ENCODE data around the gene FRS2.

FRS2 gene

GRCh38 chr12:69545081-69545480, 74.9 kb downstream of the FRS2 start:
- DNase-seq (ENCODE audit: insufficient read length, low spot score) (no peak), FAIRE-seq (no peak)
- TF ChIP-seq CTCF (IDR thresholded peaks at IDR 0.05; ENCODE audit: insufficient read depth, missing control alignments), result no peak

GRCh38 chr12:69546693-69547438, 76.7 kb downstream of the FRS2 start:
- FAIRE-seq (no peak), DNase-seq (ENCODE audit: insufficient read length, low spot score) (no peak)
- TF ChIP-seq CTCF (IDR thresholded peaks at IDR 0.05; ENCODE audit: insufficient read depth, missing control alignments), result no peak

- no peak for TF ChIP-seq CTCF (IDR thresholded peaks at IDR 0.05; ENCODE audit: insufficient read depth, missing control alignments)
- DNase-seq (ENCODE audit: insufficient read length, low spot score), result no peak
- no peak for FAIRE-seq
Measured at GRCh38 chr12:69548687-69549086, 78.5 kb downstream of the FRS2 start.

- no peak for FAIRE-seq
- TF ChIP-seq CTCF (IDR thresholded peaks at IDR 0.05; ENCODE audit: insufficient read depth, missing control alignments), result no peak
- no peak for DNase-seq (ENCODE audit: insufficient read length, low spot score)
Measured at GRCh38 chr12:69550569-69551350, 80.6 kb downstream of the FRS2 start.

GRCh38 chr12:69553628-69554248, 83.5 kb downstream of the FRS2 start:
- DNase-seq (ENCODE audit: insufficient read length, low spot score) (no peak), FAIRE-seq (no peak)
- no peak for TF ChIP-seq CTCF (IDR thresholded peaks at IDR 0.05; ENCODE audit: insufficient read depth, missing control alignments)

GRCh38 chr12:69555461-69555860, 85.3 kb downstream of the FRS2 start:
- FAIRE-seq, result no peak
- DNase-seq (ENCODE audit: insufficient read length, low spot score), result no peak
- no peak for TF ChIP-seq CTCF (IDR thresholded peaks at IDR 0.05; ENCODE audit: insufficient read depth, missing control alignments)

Data from D721Med (cell line).